SU-DHL-6 (cell line): ENCODE data around the gene EML1.

Experiments
- H2AFZ ChIP-seq: fragments of 200-600 bp; sonication (generic); 2 replicates; pipeline ENCODE4 v1.6.1; 2014; ENCODE audit warnings: low read depth, mild to moderate bottlenecking, moderate library complexity, mixed read lengths, antibody characterized with exemption, low read length; ENCODE audit not compliant: severe bottlenecking
- H3F3A ChIP-seq: fragments of 200-600 bp; shearing (Covaris generic); 2 replicates; pipeline ENCODE4 v1.6.0; 2016; ENCODE audit warnings: antibody characterized with exemption, mild to moderate bottlenecking; ENCODE audit not compliant: insufficient read depth
- H3K27ac ChIP-seq: fragments of 200-600 bp; sonication (generic); 2 replicates; pipeline ENCODE4 v1.5.1; 2016; ENCODE audit warnings: low read depth, mild to moderate bottlenecking, low read length, moderate library complexity, mixed read lengths
- H3K27me3 ChIP-seq: fragments of 200-600 bp; sonication (generic), shearing (Covaris generic); 2 replicates; pipeline ENCODE4 v1.6.0; 2014; ENCODE audit warnings: mild to moderate bottlenecking, low read length
- H3K36me3 ChIP-seq: fragments of 200-600 bp; sonication (generic); 2 replicates; pipeline ENCODE4 v1.6.1; 2014; ENCODE audit warnings: mild to moderate bottlenecking, low read length, mixed read lengths
- H3K4me2 ChIP-seq: fragments of 300-600, 200-600 bp; shearing (Covaris generic), sonication (generic); 2 replicates; pipeline ENCODE4 v1.6.0; 2014; ENCODE audit warnings: low read length, low read depth, mild to moderate bottlenecking; ENCODE audit not compliant: poor library complexity, severe bottlenecking
- H3K4me3 ChIP-seq: fragments of 200-600 bp; sonication (generic); 2 replicates; pipeline ENCODE4 v1.5.1; 2014; ENCODE audit warnings: antibody characterized with exemption, low read length, mild to moderate bottlenecking, mixed read lengths; ENCODE audit not compliant: insufficient read depth, poor library complexity, severe bottlenecking
- H3K79me2 ChIP-seq: fragments of 200-600 bp; sonication (generic); 2 replicates; pipeline ENCODE4 v1.6.1; 2014; ENCODE audit warnings: mild to moderate bottlenecking, low read length, moderate library complexity; ENCODE audit not compliant: insufficient read depth
- H3K9ac ChIP-seq: fragments of 200-600 bp; sonication (generic); 2 replicates; pipeline ENCODE4 v1.7.0; 2014; ENCODE audit warnings: mild to moderate bottlenecking, low read length
- H3K9me2 ChIP-seq: fragments of 200-600 bp; sonication (generic); replicated peaks from 2 replicates; pipeline ENCODE4 v1.6.1; 2014; ENCODE audit warnings: low read length; ENCODE audit not compliant: insufficient read depth
- H3K9me3 ChIP-seq: fragments of 200-600 bp; sonication (generic); 2 replicates; pipeline ENCODE4 v1.6.1; 2014; ENCODE audit warnings: low read length, mixed read lengths; ENCODE audit not compliant: insufficient read depth
- H4K20me1 ChIP-seq: fragments of 200-600 bp; sonication (generic); 2 replicates; pipeline ENCODE4 v1.6.1; 2014; ENCODE audit warnings: low read depth, mild to moderate bottlenecking, antibody characterized with exemption, low read length, moderate library complexity, mixed read lengths
- EZH2phosphoT487 ChIP-seq: fragments of 200-600 bp; sonication (generic), shearing (Covaris generic); conservative IDR thresholded peaks from 2 replicates; pipeline ENCODE4 v1.6.1; 2018; ENCODE audit warnings: mild to moderate bottlenecking, antibody characterized with exemption, low read length, moderate library complexity, mixed read lengths
- TF ChIP-seq, protein P1 (sequence below): fragments of 200-600 bp; sonication (generic); IDR thresholded peaks from one replicate; pipeline ENCODE4 v1.5.1; 2017; ENCODE audit warnings: antibody characterized with exemption, mild to moderate bottlenecking, low read length, moderate library complexity; ENCODE audit not compliant: insufficient read depth, poor library complexity, severe bottlenecking

The EML1 gene

DNA sequence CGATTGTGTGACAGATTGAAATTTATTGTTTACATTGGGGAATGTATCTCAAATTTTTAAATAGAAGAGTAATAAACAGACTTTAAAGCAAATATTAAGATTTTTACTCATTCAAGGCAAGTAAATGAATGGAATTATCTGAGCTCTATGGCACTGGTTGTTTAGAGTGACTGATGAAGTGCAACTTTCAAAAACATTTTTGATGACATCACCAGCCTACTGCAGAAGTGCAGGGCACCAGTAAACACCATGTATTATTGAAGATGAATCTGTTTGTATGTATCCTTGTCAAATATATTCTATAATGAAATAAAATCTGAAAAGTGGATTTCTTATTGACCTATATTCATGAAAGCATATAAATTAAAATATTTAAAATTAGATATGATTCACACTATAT is 148.0 kb downstream of the EML1 start:
- Histone ChIP-seq H3K36me3 (no peaks in the 10 kb centered on the region), H3K9ac (no peak overlapping the region), H3F3A (no peaks in the 10 kb centered on the region), H2AFZ (no peak overlapping the region), H3K27ac (no peak overlapping the region), H3K79me2 (no peaks in the 10 kb centered on the region), H3K4me2 (no peak overlapping the region), H3K27me3 (no peaks in the 10 kb centered on the region), H4K20me1 (no peaks in the 10 kb centered on the region), H3K9me2 (no peaks in the 10 kb centered on the region), H3K4me3 (no peak overlapping the region), H3K9me3 (no peaks in the 10 kb centered on the region)
- no peak for TF ChIP-seq EZH2phosphoT487
- TF ChIP-seq, protein P1, sequence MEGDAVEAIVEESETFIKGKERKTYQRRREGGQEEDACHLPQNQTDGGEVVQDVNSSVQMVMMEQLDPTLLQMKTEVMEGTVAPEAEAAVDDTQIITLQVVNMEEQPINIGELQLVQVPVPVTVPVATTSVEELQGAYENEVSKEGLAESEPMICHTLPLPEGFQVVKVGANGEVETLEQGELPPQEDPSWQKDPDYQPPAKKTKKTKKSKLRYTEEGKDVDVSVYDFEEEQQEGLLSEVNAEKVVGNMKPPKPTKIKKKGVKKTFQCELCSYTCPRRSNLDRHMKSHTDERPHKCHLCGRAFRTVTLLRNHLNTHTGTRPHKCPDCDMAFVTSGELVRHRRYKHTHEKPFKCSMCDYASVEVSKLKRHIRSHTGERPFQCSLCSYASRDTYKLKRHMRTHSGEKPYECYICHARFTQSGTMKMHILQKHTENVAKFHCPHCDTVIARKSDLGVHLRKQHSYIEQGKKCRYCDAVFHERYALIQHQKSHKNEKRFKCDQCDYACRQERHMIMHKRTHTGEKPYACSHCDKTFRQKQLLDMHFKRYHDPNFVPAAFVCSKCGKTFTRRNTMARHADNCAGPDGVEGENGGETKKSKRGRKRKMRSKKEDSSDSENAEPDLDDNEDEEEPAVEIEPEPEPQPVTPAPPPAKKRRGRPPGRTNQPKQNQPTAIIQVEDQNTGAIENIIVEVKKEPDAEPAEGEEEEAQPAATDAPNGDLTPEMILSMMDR, result no peak

DNA sequence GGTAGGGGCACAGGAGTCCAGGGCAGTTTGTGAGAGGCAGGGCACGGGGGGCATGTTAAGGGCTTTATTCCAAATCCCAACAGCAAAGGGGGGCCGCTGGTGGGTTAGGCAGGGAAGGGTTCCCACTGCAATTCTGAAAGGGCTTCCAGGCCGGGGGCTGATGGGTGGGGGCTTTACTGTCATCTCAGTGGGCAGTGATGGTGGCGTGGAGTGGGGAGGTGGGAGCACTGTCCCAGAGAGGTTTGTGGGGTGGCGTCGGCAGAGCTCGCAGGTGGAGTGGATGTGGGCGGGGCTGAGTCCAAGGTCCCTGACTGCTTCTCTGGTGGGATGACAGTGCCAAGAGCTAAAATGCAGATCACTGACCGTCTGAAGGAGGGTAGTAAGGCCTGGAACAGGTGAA is 150.4 kb downstream of the EML1 start:
- H3K4me2 ChIP-seq, result no peak overlapping the region
- TF ChIP-seq, protein P1, result no peak
- TF ChIP-seq EZH2phosphoT487, result no peak

DNA sequence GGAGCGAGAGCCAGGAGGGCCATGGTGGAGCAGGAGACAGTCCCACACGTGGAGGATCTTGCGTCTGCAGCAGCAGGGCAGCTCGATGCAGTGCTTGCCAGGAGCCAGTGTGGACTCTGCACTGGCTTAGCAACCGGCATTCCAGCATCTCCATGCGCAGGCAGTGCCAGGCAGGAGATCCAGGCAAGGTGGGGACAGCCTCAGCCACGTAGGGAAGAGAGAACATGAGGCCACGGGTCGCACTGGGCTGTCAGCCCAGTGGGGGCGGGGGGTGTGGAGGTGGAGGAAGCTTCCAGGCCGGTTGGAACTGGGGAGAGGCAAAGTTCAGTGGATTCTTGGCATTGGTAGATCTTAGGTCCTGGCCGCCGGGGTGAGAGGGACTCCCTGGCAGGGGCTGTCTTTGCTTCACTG is 151.0 kb downstream of the EML1 start:
- no peaks in the 10 kb centered on the region for H3F3A ChIP-seq
- no peaks in the 10 kb centered on the region for H3K9me3 ChIP-seq
- H2AFZ ChIP-seq, result no peak overlapping the region
- no peaks in the 10 kb centered on the region for H3K9me2 ChIP-seq
- H3K36me3 ChIP-seq, result no peaks in the 10 kb centered on the region
- H3K4me3 ChIP-seq, result no peak overlapping the region
- no peaks in the 10 kb centered on the region for H3K79me2 ChIP-seq
- no peak overlapping the region for H3K9ac ChIP-seq
- TF ChIP-seq EZH2phosphoT487, result no peak
- TF ChIP-seq, protein P1, result no peak
- no peaks in the 10 kb centered on the region for H4K20me1 ChIP-seq
- H3K27me3 ChIP-seq, result no peaks in the 10 kb centered on the region
- no peak overlapping the region for H3K4me2 ChIP-seq
- no peak overlapping the region for H3K27ac ChIP-seq

More for the DNA sequence above, 150.4 kb downstream of the EML1 start:
- H3K9ac ChIP-seq, result no peak overlapping the region
- H3K9me3 ChIP-seq, result no peaks in the 10 kb centered on the region
- H3K27ac ChIP-seq, result no peak overlapping the region
- no peaks in the 10 kb centered on the region for H4K20me1 ChIP-seq
- H3K27me3 ChIP-seq, result no peaks in the 10 kb centered on the region
- no peaks in the 10 kb centered on the region for H3F3A ChIP-seq
- no peaks in the 10 kb centered on the region for H3K36me3 ChIP-seq
- H3K9me2 ChIP-seq, result no peaks in the 10 kb centered on the region
- H3K4me3 ChIP-seq, result no peak overlapping the region
- no peaks in the 10 kb centered on the region for H3K79me2 ChIP-seq
- no peak overlapping the region for H2AFZ ChIP-seq
